Left ventricle myocardium inferior (tissue), 1 donor: Measurements from ENCODE around the gene ARHGAP26. TPM values are rescaled to one million over a fixed set of nuclear protein-coding genes. Genes with fewer than 3 reads are reported as not detected.

ENCODE experiments used
- DNase-seq: peaks from one replicate; pipeline ENCODE4 v3.0.0-alpha.2; 2020
- H3K27ac ChIP-seq: fragments of 200-600 bp; replicated peaks from 2 replicates; pipeline ENCODE4 v1.8.0; 2021
- H3K27me3 ChIP-seq: fragments of 200-600 bp; 2 replicates; pipeline ENCODE4 v1.8.0; 2021; ENCODE audit warnings: low read depth
- H3K36me3 ChIP-seq: fragments of 200-600 bp; 2 replicates; pipeline ENCODE4 v1.8.0; 2021
- H3K4me1 ChIP-seq: fragments of 200-600 bp; 2 replicates; pipeline ENCODE4 v1.8.0; 2021
- H3K4me3 ChIP-seq: fragments of 200-600 bp; 2 replicates; pipeline ENCODE4 v1.8.0; 2021; ENCODE audit warnings: mild to moderate bottlenecking, moderate library complexity
- H3K9me3 ChIP-seq: fragments of 200-600 bp; replicated peaks from 2 replicates; pipeline ENCODE4 v1.8.0; 2021
- CTCF ChIP-seq: fragments of 200-600 bp; IDR thresholded peaks from 2 replicates; pipeline ENCODE4 v1.8.0; 2021; ENCODE audit warnings: antibody characterized with exemption, mild to moderate bottlenecking, borderline replicate concordance
- intact Hi-C: fragments of 100-400 bp; cut with micrococcal nuclease; formaldehyde crosslinking; loops from one replicate; pipeline ENCODE4 v1.11.0; 2022
- total RNA-seq: library from RNA; stranded (reverse); fragmentation: NEBNext Ultra II Directional; extraction: Animal tissue kit (Norgen Biotek cat#: 25700); gene quantifications from one replicate; pipeline ENCODE4 v1.2.1, GENCODE V29; 2021
- donor health status: DM: no; HTN: yes; CAD: no; lungs with severe emphysema.

The ARHGAP26 gene
- total RNA-seq, 1 donor from 2014 or later, result 35.7 TPM

- no peak for TF ChIP-seq CTCF
- intact Hi-C loops, result no loop called here
- Histone ChIP-seq H3K36me3 (no peaks in the 10 kb centered on the region), H3K27ac (no peak overlapping the region), H3K27me3 (no peaks in the 10 kb centered on the region), H3K4me1 (no peaks in the 10 kb centered on the region), H3K9me3 (peaks cover 41% of the 10 kb centered on the region), H3K4me3 (no peak overlapping the region)
- DNase-seq, result no peak
These were observed 501.3 kb downstream of the ARHGAP26 start for GRCh38 chr5:143271431-143271830.

GRCh38 chr5:143274952-143275351 lies 504.8 kb downstream of the ARHGAP26 start:
- Histone ChIP-seq H3K36me3 (peaks cover 4% of the 10 kb centered on the region), H3K9me3 (peaks cover 6% of the 10 kb centered on the region), H3K27ac (no peak overlapping the region), H3K4me1 (no peaks in the 10 kb centered on the region), H3K27me3 (no peaks in the 10 kb centered on the region), H3K4me3 (no peak overlapping the region)
- intact Hi-C loops, result no loop called here
- no peak for TF ChIP-seq CTCF
- no peak for DNase-seq

DNA sequence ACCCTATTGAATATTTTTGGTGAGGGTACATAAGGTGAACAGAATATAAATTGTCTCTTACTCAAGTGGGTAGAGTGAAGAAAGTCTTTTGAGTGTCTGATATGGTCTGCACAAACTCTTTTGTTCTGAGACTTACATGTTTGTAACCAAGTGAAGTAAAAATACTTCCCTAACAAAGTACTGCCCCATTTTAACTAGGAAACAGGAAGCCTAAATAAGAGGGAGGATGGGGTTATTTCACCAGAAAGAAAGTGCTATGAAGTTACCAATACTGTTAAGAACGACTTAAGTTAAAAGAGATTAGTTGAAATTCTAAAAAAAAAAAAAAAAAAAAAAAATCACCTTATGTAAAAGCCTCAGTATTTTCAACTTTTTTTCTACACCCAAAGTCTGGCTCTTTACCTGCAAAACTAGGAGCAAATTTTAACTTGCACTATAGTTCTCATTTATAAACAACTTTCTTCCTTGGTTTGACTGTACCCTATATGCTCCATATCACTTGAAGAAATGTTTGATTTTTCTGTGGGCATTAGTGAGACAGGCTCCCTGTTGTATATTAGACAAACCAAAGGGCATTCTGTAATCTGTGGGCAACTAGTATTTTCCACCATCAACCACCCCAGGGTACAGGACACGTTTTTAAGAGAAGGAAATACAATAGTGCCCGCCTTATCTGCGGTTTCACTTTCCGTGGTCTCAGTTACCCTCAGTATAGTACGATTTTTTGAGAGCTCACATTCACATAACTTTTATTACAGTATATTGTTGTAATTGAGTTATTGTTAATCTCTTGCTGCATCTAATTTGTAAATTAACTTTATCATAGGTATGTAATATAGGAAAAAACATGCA lies 505.6 kb downstream of the ARHGAP26 start:
- Histone ChIP-seq H3K4me3 (no peak overlapping the region), H3K4me1 (no peaks in the 10 kb centered on the region), H3K27ac (no peak overlapping the region), H3K36me3 (peaks cover 9% of the 10 kb centered on the region), H3K9me3 (no peaks in the 10 kb centered on the region), H3K27me3 (no peaks in the 10 kb centered on the region)
- no peak for DNase-seq
- intact Hi-C loops, result no loop called here
- no peak for TF ChIP-seq CTCF

DNA sequence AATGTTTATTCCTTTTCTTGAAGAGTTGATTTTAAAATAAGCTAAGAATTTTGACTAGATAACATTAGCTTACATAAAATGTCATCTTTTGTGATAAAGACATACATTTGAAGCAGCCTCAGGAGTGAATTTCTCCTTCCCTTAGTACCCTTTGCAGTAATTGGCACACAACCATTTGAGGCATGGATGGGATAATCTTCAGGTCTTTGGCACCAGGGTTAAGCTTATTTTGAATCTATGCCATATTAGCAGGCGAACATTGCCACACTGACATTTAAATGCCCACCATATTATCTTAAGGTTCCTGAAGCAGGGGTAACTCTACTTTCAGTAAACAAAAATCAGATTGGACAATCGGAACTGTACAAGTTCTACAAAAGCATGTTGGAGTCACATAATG lies 507.4 kb downstream of the ARHGAP26 start:
- no peaks in the 10 kb centered on the region for H3K9me3 ChIP-seq
- no peak for TF ChIP-seq CTCF
- intact Hi-C loops, result no loop called here
- peaks cover 5% of the 10 kb centered on the region for H3K4me1 ChIP-seq
- no peak overlapping the region for H3K4me3 ChIP-seq
- no peak overlapping the region for H3K27ac ChIP-seq
- no peaks in the 10 kb centered on the region for H3K27me3 ChIP-seq
- H3K36me3 ChIP-seq, result peaks cover 26% of the 10 kb centered on the region
- DNase-seq, result no peak

Other genes with a start within 250 kb of the ARHGAP26 start
- gene FGF1, start 84.3 kb upstream of the ARHGAP26 start, total RNA-seq, result 59.9 TPM